SK-N-SH treated with all-trans-retinoic acid at 6 μM for 48 hours (cell line): ENCODE results near the gene CSNK2A2.

Source experiments
- ATAC-seq: fragments of 200-7000 bp; cut with Tn5 transposase; 3 replicates; pipeline ENCODE4 v1.9.1; 2020; ENCODE audit warnings: mild to moderate bottlenecking, moderate library complexity
- ARNTL ChIP-seq: fragments of 450-650 bp; formaldehyde crosslinking; IDR thresholded peaks from 2 replicates; pipeline ENCODE4 v1.5.0; 2020; ENCODE audit warnings: low read depth, mild to moderate bottlenecking, moderate library complexity, borderline replicate concordance
- BACH2 ChIP-seq: fragments of 250-450 bp; sonication (Bioruptor Pico); IDR thresholded peaks from 2 replicates; pipeline ENCODE4 v1.9.0; 2021; ENCODE audit warnings: mild to moderate bottlenecking, borderline replicate concordance
- CREB5 ChIP-seq: fragments of 250-450 bp; sonication (Bioruptor Pico); IDR thresholded peaks from 2 replicates; pipeline ENCODE4 v1.5.1; 2020; ENCODE audit warnings: low read depth, mild to moderate bottlenecking, moderate library complexity
- CSDC2 ChIP-seq: fragments of 250-450 bp; sonication (Bioruptor Pico); IDR thresholded peaks from 2 replicates; pipeline ENCODE4 v1.5.0; 2020; ENCODE audit warnings: mild to moderate bottlenecking, moderate library complexity
- CSRNP3 ChIP-seq: fragments of 250-450 bp; sonication (Bioruptor Pico); IDR thresholded peaks from 2 replicates; pipeline ENCODE4 v1.5.1; 2021; ENCODE audit warnings: mild to moderate bottlenecking, moderate library complexity
- ESRRG ChIP-seq: fragments of 250-450 bp; sonication (Bioruptor Pico); IDR thresholded peaks from 2 replicates; pipeline ENCODE4 v1.6.1; 2021; ENCODE audit warnings: mild to moderate bottlenecking
- GLIS3 ChIP-seq: fragments of 250-450 bp; sonication (Bioruptor Pico); IDR thresholded peaks from 2 replicates; pipeline ENCODE4 v1.5.0; 2020; ENCODE audit warnings: mild to moderate bottlenecking, moderate library complexity
- ISL1 ChIP-seq: fragments of 250-450 bp; sonication (Bioruptor Pico); IDR thresholded peaks from 2 replicates; pipeline ENCODE4 v2.1.2; 2022; ENCODE audit warnings: mild to moderate bottlenecking, moderate library complexity
- OSR1 ChIP-seq: fragments of 250-450 bp; sonication (Bioruptor Pico); IDR thresholded peaks from 2 replicates; pipeline ENCODE4 v1.8.0; 2022; ENCODE audit warnings: moderate library complexity, mild to moderate bottlenecking, inconsistent platforms
- PATZ1 ChIP-seq: fragments of 250-450 bp; sonication (Bioruptor Pico); IDR thresholded peaks from 2 replicates; pipeline ENCODE4 v1.8.0; 2020; ENCODE audit warnings: mild to moderate bottlenecking, moderate library complexity, borderline replicate concordance
- POU6F1 ChIP-seq: fragments of 250-450 bp; sonication (Bioruptor Pico); IDR thresholded peaks from 2 replicates; pipeline ENCODE4 v1.8.0; 2021; ENCODE audit warnings: low read depth, mild to moderate bottlenecking, moderate library complexity, borderline replicate concordance
- PPARA ChIP-seq: fragments of 250-450 bp; sonication (Bioruptor Pico); IDR thresholded peaks from 2 replicates; pipeline ENCODE4 v1.5.0; 2020; ENCODE audit warnings: mild to moderate bottlenecking, borderline replicate concordance
- RARB ChIP-seq: fragments of 250-450 bp; sonication (Bioruptor Pico); IDR thresholded peaks from 2 replicates; pipeline ENCODE4 v1.8.0; 2021; ENCODE audit warnings: mild to moderate bottlenecking, moderate library complexity
- SNAI2 ChIP-seq: fragments of 250-450 bp; sonication (Bioruptor Pico); IDR thresholded peaks from 2 replicates; pipeline ENCODE4 v1.5.0; 2020; ENCODE audit warnings: mild to moderate bottlenecking, moderate library complexity
- TCF4 ChIP-seq: fragments of 250-450 bp; sonication (Bioruptor Pico); IDR thresholded peaks from 2 replicates; pipeline ENCODE4 v1.8.0; 2021; ENCODE audit warnings: mild to moderate bottlenecking, moderate library complexity, borderline replicate concordance
- TOX ChIP-seq: fragments of 250-450 bp; sonication (Bioruptor Pico); IDR thresholded peaks from 2 replicates; pipeline ENCODE4 v1.8.0; 2021; ENCODE audit warnings: mild to moderate bottlenecking, moderate library complexity, borderline replicate concordance
- TSHZ2 ChIP-seq: fragments of 250-450 bp; sonication (Bioruptor Pico); IDR thresholded peaks from 2 replicates; pipeline ENCODE4 v1.5.0; 2020; ENCODE audit warnings: mild to moderate bottlenecking, moderate library complexity
- ZC3H10 ChIP-seq: fragments of 250-450 bp; sonication (Bioruptor Pico); IDR thresholded peaks from 2 replicates; pipeline ENCODE4 v1.5.1; 2021; ENCODE audit warnings: mild to moderate bottlenecking, moderate library complexity
- ZFP30 ChIP-seq: fragments of 450-650 bp; formaldehyde crosslinking; IDR thresholded peaks from 2 replicates; pipeline ENCODE4 v1.5.0; 2022; ENCODE audit warnings: mild to moderate bottlenecking, moderate library complexity
- ZNF565 ChIP-seq: fragments of 450-650 bp; formaldehyde crosslinking; conservative IDR thresholded peaks from 2 replicates; pipeline ENCODE4 v1.5.0; 2020; ENCODE audit warnings: low read depth, mild to moderate bottlenecking, moderate library complexity
- ZNF70 ChIP-seq: fragments of 450-650 bp; formaldehyde crosslinking; IDR thresholded peaks from 2 replicates; pipeline ENCODE4 v1.5.0; 2020; ENCODE audit warnings: mild to moderate bottlenecking, moderate library complexity
- ZNF8 ChIP-seq: fragments of 450-650 bp; formaldehyde crosslinking; IDR thresholded peaks from 2 replicates; pipeline ENCODE4 v1.5.0; 2020; ENCODE audit warnings: mild to moderate bottlenecking, moderate library complexity

CSNK2A2 gene

GRCh38 chr16:58124601-58124915, 73.3 kb downstream of the CSNK2A2 start:
- no peak for TF ChIP-seq CSRNP3 (CRISPR knock-in tag)
- no peak for TF ChIP-seq TCF4
- no peak for TF ChIP-seq ZC3H10 (CRISPR knock-in tag)
- TF ChIP-seq ZNF70 (CRISPR knock-in tag): no peak
- TF ChIP-seq SNAI2: no peak
- no peak for ATAC-seq

- no peak for ATAC-seq
- TF ChIP-seq PPARA (CRISPR knock-in tag) (no peak), CSDC2 (CRISPR knock-in tag) (no peak), ARNTL (no peak), ZC3H10 (CRISPR knock-in tag) (no peak), ESRRG (CRISPR knock-in tag) (no peak), GLIS3 (CRISPR knock-in tag) (no peak), ZNF565 (no peak), TCF4 (no peak), POU6F1 (no peak), ZNF70 (CRISPR knock-in tag) (no peak), TSHZ2 (CRISPR knock-in tag) (no peak), OSR1 (CRISPR knock-in tag) (no peak), SNAI2 (no peak), CREB5 (CRISPR knock-in tag) (no peak), ZNF8 (CRISPR knock-in tag) (no peak), BACH2 (no peak), PATZ1 (CRISPR knock-in tag) (no peak), ISL1 (no peak), RARB (CRISPR knock-in tag) (no peak)
These were observed 73.9 kb downstream of the CSNK2A2 start for GRCh38 chr16:58123896-58124600.

GRCh38 chr16:58121132-58121531, 76.8 kb downstream of the CSNK2A2 start:
- TF ChIP-seq ARNTL (no peak), ZNF70 (CRISPR knock-in tag) (no peak), ZFP30 (CRISPR knock-in tag) (no peak), CSDC2 (CRISPR knock-in tag) (no peak), POU6F1 (no peak), TOX (no peak), PPARA (CRISPR knock-in tag) (no peak)
- no peak for ATAC-seq
